ENCODE data around the gene RACK1. TPM values are rescaled to one million over a fixed set of nuclear protein-coding genes. Genes with fewer than 3 reads are reported as not detected.

The RACK1 gene
- total RNA-seq, 1 experiment from 2014 or later, result 2,552 TPM

DNA sequence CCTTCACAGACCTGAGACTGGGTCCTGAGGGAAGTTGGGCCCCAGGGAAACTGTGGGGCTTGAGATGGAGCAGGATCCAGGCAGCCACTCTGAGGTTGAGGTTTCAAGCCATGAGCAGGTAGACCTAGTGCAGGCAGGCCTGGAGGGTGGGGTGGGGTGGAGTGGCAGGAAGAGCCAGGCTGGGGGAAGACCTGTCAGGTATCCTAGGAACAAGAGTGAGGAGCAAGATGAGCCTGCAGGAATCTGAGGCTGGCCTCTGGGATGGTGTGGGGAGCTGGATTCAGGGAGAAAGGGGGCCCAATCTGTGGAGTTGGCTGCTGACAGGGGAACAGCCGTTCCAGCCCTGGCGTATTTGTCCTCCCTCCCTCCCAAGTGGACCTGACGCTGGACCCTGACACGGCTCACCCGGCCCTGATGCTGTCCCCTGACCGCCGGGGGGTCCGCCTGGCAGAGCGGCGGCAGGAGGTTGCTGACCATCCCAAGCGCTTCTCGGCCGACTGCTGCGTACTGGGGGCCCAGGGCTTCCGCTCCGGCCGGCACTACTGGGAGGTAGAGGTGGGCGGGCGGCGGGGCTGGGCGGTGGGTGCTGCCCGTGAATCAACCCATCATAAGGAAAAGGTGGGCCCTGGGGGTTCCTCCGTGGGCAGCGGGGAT lies 9.8 kb downstream of the RACK1 start:
- Histone ChIP-seq H2BK120ac (ENCODE audit: low read depth, low read length, poor library complexity, severe bottlenecking) (no peak overlapping the region), H3K79me2 (ENCODE audit: insufficient read depth, low read length) (no peaks in the 10 kb centered on the region), H2AFZ (ENCODE audit: low read length) (no peak overlapping the region), H3K4ac (ENCODE audit: low read depth, low read length) (no peak overlapping the region), H3T11ph (ENCODE audit: low read length) (no peak overlapping the region), H3K27ac (ENCODE audit: insufficient read length, low read depth, low read length) (no peak overlapping the region), H2BK12ac (ENCODE audit: insufficient read length, low read depth, low read length) (no peak overlapping the region), H4K20me1 (ENCODE audit: control insufficient read depth, insufficient read depth, insufficient read length) (no peaks in the 10 kb centered on the region), H3K14ac (ENCODE audit: insufficient read depth, low read length) (no peak overlapping the region), H3K23me2 (ENCODE audit: insufficient read length, low read depth, low read length, poor library complexity, severe bottlenecking) (no peaks in the 10 kb centered on the region), H4K8ac (replicated peaks; ENCODE audit: insufficient read length, low read depth, low read length) (no peak overlapping the region), H3K23ac (ENCODE audit: insufficient read length, low read depth, low read length) (no peak overlapping the region), H2BK5ac (ENCODE audit: insufficient read length, low read length) (no peak overlapping the region), H4K5ac (ENCODE audit: insufficient read length, low read depth, low read length) (no peak overlapping the region), H3K18ac (ENCODE audit: insufficient read length, low read depth, low read length) (no peak overlapping the region), H3K27me3 (ENCODE audit: insufficient read depth, low read length) (no peaks in the 10 kb centered on the region), H2AK5ac (ENCODE audit: insufficient read length, low read length) (no peak overlapping the region), H3K9me3 (ENCODE audit: control insufficient read depth, low read depth, low read length) (no peaks in the 10 kb centered on the region), H3K56ac (ENCODE audit: insufficient read length, low read depth, low read length) (no peak overlapping the region), H2BK15ac (ENCODE audit: low read depth, low read length) (no peak overlapping the region), H3K79me1 (ENCODE audit: insufficient read depth, low read depth, low read length, poor library complexity, severe bottlenecking) (no peaks in the 10 kb centered on the region), H3K4me2 (ENCODE audit: insufficient read depth, insufficient read length, low read length) (no peak overlapping the region), H2BK20ac (ENCODE audit: low read depth, low read length, poor library complexity, severe bottlenecking) (no peak overlapping the region), H4K91ac (ENCODE audit: insufficient read length, low read depth, low read length) (no peak overlapping the region), H3K4me1 (ENCODE audit: insufficient read depth, low read length) (no peaks in the 10 kb centered on the region), H3K9ac (ENCODE audit: extremely low read depth, insufficient read length, low read length) (no peak overlapping the region)
- Mint-ChIP-seq H3K4me3 (no peak overlapping the region), H3K9me3 (no peaks in the 10 kb centered on the region), H3K27me3 (ENCODE audit: low read depth) (no peaks in the 10 kb centered on the region; the same call in 1 of the 2 replicates), H3K36me3 (ENCODE audit: insufficient read depth in 1 of 3, low read depth in 3 of 3) (peaks cover 41 to 87% (median 62%) of the 10 kb centered on the region in 3 experiments), H3K27ac (no peak overlapping the region), H3K4me1 (peaks cover 0 to 14% of the 10 kb centered on the region in 2 experiments; a peak in 1 of 4 replicates)
- TF ChIP-seq, protein P1, sequence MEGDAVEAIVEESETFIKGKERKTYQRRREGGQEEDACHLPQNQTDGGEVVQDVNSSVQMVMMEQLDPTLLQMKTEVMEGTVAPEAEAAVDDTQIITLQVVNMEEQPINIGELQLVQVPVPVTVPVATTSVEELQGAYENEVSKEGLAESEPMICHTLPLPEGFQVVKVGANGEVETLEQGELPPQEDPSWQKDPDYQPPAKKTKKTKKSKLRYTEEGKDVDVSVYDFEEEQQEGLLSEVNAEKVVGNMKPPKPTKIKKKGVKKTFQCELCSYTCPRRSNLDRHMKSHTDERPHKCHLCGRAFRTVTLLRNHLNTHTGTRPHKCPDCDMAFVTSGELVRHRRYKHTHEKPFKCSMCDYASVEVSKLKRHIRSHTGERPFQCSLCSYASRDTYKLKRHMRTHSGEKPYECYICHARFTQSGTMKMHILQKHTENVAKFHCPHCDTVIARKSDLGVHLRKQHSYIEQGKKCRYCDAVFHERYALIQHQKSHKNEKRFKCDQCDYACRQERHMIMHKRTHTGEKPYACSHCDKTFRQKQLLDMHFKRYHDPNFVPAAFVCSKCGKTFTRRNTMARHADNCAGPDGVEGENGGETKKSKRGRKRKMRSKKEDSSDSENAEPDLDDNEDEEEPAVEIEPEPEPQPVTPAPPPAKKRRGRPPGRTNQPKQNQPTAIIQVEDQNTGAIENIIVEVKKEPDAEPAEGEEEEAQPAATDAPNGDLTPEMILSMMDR (conservative IDR thresholded peaks at IDR 0.05), result no peak
- no peak for DNase-seq
- no CpG with 5 or more reads among the region's 24 CpGs for WGBS (ENCODE audit: extremely low coverage, insufficient read length, low lambda C conversion rate)

All from H9 (cell line).